Muscle of arm (tissue), 12 donors: ENCODE data around the gene NEK2. TPM values are rescaled to one million over a fixed set of nuclear protein-coding genes. Genes with fewer than 3 reads are reported as not detected.
"Not testable (repeated sequence)": the region's sequence is repeated elsewhere in the genome, so short reads cannot be mapped to it uniquely, and the experiment has no call there.

Source experiments
- DNase-seq: peaks from one replicate; pipeline ENCODE4 v3.0.0-alpha.2; 2013
- polyA plus RNA-seq, 12 donors: library from polyadenylated mRNA; unstranded; fragments of 120-200 nt; gene quantifications; one replicate each; pipeline ENCODE4 v1.2.1, GENCODE V29; 2013; ENCODE audit not compliant: insufficient read length in 12 of 12

The NEK2 gene
- polyA plus RNA-seq, 12 donors = 3.4 to 11.5 (median 7.2) TPM; not detected in 1

DNA sequence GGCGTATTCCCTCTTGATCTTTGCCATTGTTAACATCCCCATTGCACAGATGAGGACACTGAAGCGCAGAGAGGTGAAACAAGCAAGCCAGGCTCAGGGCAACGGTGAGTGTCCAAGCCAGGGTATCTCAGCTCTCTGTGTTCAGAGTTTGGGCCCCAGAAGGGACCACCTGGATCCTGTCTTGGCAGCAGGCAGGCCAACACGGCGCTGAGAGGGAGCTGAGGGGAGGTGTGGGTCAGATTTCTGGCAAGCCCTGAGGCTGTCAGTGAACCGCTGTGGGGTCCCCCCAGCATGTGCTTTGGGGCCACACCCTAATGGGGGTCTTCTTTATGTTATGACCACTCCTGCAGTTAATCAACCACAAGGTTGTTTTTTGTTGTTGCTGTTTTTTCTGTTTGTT lies 23.1 kb downstream of the NEK2 start:
- no peak for DNase-seq

DNA sequence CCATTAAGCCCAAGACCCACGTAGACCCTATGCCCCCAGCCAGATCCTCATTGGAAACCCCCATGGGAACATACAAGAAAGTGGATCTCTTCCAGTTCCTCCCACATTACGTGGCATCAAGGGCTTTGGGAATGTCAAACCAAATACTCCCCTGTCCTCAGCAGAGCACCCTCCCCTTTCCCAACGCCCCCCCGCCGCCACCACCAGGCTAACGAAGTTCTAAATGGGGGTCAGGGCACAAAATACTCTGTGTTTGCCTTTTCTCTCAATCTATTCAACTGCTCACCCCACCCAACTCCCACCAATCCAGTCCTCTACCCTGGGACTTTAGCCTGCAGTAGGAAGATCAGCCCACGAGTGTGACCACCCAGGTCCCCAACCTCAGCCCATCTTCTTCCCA lies 24.5 kb downstream of the NEK2 start:
- DNase-seq = no peak

DNA sequence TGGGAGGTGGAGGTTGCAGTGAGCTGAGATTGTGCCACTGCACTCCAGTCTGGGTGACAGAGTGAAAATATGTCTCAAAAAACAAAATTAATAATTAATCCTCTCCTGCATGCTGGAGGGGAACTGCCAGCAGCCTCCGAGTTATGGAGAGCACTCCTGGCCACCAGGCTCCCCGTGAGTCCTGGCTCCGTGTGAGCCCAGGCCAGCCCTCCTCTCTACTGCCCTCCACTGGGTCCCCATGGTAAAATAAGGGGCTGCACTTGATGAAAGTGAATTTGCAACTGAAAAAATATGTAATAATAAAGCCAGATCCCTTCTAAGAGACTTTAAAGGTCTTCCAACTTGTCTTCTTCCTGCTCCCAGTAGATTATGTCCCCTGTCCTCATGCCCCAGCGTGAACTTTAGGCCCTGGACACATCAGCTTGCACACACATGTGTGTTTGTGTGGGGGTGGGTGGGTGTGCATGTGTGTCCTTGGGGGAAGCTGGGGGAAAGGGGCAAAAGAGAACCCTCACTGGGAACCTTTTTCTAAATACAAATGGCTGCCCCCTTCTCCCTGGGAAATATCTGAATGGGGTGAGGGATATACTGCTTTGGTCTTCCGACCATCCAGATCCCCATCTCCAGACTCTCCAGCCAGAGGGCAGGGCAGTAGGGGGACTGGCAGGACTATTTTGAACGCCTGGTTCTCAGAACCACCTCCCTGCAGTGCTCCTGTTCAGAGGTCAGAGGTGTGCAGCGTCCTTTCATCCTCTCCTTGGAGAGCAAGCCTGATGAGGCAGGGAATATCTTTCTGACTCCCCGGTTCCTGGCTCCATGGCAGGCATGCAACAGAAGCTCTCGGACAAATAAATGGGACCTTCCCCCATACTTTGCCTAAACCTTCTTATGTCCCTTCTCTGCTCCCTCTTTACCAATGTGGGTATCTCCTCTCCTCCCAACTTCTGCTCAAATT lies 26.2 kb downstream of the NEK2 start:
- DNase-seq = no peak

DNA sequence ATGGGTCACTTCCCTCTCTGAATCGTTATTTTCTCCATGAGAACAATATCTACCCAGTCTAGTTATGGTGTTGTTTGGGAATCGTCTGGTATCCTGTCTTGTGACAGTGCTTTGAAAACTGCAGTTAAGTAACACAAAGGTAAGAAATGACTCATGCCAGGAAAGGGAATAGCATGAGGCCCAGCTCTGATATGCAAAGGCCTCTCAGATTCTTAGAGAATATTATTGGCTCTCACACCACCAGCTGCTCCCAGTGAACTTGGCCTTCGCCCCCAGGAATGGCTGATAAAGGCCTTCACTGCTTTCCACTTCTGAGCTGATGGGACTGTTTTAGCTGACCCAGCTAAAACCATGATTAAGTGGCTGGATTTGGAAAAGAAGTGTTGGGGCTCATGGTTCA lies 27.1 kb downstream of the NEK2 start:
- no peak for DNase-seq

DNA sequence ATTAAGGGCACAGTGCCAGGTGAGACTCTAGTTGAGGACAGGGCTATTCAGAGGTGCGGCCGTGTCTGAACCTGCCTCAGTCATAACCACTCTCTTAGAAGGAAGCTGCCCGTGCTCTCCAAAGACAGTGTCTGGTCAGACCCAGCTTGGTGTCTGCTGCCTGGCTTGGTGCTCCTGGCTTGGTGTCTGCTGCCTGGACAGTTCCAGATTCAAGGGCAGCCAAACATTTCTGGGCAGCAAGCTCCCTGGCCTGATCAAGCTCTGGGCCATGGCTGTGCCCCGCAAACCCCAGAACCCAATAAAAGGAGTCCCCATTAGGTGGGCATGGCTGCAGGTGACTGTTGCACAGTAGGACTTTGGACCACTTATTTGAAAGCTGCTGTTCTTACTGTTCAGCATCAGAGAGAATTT lies 27.7 kb downstream of the NEK2 start:
- no peak for DNase-seq

DNA sequence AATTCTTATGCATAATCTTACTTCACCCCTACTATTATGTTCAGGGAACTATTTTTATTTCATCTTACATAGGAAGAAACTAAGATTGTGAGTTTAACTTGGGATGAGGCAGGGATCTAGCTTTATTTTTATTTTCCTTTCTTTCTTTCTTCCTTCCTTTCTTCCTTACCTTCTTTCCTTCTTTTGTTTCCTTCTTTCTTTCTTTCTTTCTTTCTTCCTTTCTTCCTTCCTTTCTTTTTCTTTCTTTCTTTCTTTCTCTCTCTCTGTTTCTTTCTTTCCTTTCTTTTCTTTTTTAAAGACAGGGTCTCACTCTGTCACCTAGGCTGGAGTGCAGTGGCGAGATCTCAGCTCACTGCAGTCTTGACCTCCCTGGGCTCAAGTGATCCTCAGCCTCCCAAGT lies 28.9 kb downstream of the NEK2 start:
- DNase-seq = no peak

DNA sequence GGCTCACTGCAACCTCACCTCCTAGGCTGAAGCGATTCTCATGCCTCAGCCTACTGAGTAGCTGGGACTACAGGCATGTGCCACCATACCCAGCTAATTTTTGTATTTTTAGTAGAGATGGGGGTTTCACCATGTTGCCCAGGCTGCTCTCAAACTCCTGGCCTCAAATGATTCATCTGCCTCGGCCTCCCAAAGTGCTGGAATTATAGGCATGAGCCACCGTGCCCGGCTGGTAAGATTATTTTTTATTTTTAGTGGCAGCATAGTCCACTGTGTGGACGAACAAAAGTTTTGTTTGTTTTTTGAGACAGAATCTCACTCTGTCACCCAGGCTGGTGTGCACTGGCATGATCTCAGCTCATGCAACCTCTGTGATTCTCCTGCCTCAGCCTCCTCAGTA lies 29.8 kb downstream of the NEK2 start:
- not testable (repeated sequence) for DNase-seq

DNA sequence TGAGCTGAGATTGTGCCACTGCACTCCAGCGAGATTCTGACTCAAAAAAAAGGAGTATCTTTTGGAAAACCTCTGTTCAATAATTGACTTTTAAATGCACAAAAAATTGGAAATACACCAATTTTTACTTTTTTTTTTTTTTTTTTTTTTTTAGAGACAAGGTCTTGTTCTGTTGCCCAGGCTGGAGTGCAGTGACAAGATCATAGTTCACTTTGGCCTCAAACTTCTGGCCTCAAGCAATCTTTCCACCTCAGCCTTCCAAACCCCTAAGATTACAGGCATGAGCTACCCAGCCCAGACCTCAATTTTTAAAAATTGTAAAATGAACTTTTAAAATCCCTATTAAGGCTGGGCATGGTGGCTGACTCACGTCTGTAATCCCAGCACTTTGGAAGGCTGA lies 30.8 kb downstream of the NEK2 start:
- no peak for DNase-seq

DNA sequence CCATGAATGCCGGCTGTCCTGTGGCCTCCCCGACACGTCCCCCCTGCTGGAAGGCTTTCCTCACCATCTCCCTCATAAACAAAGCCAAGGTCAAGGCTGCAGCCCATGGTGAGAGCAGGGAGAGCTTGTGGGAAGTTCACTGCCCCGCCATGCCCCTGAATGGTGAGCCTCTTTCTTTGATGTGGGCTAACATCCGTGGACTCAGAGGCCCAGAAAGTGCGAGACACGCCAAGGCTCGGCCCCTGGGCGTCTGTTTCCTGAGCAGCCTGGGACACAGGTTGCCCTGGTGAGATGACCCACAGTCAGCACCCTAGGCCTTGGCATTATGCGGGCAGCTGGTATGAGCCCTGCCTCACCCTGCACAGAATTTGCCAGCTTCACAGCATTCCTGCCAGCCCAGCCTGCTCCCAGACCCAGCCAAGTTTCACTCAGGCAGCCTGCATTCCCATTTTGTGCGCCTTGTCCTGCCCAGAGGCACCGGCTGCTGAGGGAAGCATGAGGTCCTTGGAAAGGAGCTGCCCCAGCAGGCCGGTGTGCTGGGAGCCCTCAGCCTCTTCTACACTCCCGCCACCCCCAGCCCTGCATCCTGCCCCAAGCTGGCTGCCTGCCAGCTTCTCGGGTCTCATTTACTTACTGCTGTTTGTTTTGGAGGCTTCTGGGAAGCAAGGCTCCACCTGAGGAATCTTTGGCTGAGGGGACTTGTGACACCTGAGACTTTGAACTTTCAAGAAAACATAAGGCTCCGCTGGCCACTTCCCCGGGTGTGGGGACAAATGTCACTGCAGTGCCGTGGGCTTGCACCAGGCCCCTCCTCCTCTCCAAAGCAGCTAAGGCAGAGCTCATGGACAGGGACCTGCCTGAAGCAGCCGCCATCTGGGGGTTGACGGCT lies 31.9 kb downstream of the NEK2 start:
- DNase-seq = no peak

DNA sequence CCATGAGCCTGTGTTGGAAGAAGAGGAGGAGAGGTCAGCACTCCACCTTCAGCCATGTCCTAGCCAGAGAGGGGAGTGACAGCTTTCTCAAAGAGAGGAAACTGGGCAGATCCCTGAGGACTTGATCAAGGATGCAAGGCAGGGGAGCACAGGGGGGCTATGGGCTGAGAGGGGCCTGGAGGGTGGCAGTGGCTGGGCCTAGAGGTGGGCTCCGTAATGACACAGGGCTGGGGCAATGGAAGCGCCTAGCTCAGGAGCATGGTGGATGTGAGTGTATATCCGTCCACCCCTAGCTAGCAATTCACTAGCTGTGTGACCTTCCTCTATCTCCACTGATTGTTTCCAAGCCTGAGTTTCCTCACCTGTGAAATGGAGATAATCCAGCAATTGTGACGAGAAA lies 32.6 kb downstream of the NEK2 start:
- DNase-seq = no peak

DNA sequence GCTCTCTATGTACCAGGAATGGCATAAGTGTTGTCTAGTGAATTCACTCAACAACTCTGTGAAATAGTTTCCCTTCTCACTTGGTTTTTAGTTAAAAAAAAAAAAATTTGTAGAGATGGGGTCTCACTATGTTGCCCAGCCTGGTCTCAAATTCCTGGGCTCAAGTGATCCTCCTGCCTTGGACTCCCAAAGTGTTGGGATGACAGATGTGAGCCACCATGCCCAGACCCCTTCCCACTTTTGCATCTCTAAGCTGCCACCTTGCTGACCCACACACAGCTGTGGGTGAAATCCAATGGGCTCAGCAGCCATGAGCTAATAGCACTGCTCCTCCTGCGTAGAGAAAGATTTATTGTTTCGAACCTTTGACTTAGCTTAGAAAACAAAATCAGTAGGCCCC lies 33.5 kb downstream of the NEK2 start:
- no peak for DNase-seq

DNA sequence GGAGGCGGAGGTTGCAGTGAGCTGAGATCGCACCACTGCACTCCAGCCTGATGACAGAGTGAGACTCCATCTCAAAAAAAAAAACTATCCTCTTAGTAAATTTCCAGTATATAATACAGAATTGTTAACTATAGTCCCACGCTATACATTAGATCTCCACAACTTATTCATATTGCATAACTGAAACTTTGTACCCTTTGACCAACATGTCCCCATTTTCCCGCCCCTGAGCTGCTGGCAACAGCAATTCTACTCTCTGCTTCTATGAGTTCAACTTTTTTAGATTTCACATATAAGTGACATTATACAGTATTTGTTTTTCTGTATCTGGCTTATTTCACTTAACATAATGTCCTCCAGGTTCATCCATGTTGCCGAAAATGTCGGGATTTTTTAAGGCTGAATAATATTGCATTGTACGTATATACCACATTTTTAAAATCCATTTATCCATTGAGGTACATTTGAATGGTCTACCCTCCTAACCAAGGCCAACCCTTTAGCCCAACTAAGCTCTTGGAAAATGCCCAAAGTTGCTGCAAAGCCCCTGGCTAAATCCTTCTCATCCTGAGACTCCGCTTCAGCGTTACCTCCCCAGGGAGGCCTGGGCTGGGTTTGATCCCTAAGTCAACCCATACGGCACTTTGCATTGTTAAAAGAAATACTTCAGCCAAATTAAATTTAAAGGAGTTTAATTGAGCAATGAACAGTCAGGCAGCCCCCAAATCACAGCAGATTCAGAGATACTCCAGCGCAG lies 34.2 kb downstream of the NEK2 start:
- no peak for DNase-seq

DNA sequence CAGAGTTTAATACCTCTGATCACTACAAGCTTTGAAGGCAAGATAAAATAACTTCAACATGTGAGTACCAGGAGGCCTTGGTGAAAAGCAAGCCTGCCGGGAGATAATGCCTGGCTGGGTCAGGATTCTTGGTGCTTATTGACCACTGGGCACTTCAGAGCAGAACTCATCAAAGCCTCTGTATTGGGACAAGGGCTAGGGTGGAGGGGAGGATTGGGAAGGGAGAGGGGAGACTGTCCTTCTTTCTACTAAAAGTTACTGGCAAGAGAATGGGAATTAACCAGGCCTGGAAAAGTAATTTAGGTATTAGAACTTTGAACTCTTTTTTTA lies 35.2 kb downstream of the NEK2 start:
- DNase-seq = no peak

DNA sequence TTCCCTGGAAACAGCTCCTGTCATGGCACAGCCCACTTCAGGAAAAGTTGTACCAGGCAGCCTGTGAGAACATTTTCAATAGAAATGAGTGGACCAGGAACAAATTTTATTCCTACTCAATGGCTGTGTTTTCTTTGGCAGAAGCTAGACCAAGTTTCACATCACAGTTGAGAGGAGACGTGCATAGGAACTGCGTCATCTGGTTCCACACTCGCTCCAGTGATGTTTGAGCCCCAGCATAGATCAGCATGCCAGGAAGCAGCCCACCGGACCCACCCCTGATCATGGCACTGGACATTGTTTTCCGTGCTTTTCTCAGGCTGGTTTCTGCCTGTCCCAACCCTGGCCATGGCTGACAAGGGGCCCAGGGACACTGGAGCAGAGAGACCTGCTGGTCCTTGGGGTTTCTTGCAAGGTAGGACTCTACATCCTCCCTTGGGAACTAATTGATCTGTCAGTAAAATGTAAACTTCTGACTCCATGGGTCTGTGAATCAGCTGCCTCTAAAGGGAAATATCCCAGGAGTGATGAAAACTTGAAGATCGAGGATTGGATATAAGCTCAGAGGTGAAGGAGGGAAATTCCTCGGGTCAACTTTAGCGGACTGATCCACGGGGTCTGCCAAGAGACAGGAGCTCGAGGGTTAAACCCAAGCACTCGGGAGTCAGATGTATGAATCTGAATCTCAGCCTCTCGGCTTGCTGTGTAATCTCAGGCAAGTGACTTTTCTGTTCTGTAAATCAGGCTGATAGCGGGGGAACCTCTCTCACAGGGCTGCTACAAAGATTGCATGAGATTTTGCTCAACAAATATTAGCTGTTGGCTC lies 35.7 kb downstream of the NEK2 start:
- DNase-seq = no peak

DNA sequence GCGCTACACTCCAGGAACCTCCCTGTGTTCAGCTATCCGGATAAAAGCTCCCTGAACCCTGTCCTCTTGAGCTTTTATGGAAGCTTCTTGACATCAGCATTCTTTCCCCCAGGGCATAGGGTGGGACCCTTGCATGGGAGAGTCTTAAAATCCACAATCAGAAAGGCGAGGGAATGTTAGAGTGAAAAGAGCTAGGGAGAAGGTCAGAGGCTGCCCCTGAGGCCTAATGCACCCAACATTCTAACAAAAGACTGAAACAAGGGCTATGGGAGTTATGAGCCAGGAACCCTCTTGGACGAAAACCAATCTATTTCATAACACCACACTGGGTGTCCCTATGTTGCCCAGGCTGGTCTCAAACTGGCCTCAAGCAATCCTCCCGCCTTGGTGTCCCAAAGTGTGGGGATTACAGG lies 36.7 kb downstream of the NEK2 start:
- no peak for DNase-seq

DNA sequence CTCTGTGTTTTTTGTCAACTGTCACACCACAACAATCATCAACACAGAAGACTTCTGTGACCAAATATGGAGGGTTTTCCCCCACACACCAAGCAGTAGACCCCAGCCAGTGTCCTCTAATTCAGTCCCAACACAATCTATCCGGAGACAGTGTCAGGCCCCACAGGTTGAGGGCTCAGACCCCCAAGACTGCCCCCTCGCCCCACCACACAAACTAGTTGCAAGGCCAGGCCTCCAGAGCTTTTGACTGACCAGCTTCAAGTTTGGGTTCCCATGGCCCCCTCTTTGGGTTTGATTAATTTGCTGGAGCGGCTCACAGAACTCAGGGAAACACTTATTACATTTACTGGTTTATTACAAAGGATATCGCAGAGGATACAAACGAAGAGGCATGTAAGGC lies 37.2 kb downstream of the NEK2 start:
- DNase-seq = no peak

DNA sequence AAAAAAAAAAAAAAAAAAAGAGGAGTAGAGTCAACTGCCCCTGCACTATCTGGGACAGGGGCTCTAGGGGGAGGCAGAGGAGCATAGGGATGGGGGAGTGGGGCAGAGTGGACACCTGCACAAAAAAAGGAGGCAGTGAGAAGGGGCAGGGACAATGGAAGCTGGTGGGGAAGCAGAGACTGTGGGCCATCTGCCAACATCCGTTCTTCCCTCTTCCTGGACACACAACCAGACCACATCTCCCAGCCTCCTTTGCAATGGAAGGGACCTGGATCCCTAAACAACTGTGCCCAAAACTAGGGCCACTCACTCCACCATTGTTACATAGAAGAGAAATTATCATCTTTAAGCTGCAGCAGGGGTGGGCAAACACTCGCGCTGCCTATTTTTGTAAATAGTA lies 38.4 kb downstream of the NEK2 start:
- no peak for DNase-seq

DNA sequence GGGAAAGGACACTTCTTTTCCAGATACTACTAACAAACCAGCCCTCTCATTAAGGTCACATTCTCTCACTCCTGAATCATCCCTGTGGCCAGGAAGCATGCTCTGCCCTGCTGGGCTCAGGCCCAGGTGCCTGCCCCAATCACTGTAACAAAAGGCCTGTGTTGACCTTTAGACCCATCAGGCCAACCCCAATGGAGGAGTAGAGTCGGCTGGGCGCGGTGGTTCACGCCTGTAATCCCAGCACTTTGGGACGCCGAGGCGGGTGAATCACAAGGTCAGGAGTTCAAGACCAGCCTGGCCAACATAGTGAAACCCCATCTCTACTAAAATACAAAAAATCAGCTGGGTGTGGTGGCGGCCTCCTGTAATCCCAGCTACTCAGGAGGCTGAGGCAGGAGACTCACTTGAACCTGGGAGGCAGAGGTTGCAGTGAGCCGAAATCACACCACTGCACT lies 38.8 kb downstream of the NEK2 start:
- not testable (repeated sequence) for DNase-seq

DNA sequence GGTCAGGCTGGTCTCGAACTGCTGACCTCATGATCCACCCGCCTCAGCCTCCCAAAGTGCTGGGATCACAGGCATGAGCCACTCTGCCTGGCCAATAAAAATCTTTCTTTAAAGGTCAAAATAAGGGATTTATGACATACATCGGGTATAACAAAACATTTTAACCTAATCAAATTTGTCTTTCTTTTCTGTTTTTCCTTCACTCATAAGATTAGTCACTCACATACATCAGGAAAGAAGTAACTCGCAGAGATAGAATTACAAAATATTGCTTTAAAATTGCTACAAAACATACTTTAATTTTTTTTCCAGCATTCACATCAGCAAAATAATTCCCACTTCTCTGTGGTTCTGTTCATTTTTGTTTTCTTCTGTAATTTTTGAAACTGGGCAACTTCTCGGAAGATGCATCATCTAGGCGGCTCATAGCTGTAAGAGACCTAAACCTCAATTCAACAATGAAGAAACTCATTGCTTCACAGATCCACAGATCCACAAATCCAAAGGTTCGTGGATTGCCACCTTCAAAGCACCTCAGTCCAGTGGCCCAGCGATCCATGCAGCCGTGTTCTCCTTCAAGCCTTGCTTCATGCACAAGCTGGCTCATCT lies 39.7 kb downstream of the NEK2 start:
- no peak for DNase-seq

DNA sequence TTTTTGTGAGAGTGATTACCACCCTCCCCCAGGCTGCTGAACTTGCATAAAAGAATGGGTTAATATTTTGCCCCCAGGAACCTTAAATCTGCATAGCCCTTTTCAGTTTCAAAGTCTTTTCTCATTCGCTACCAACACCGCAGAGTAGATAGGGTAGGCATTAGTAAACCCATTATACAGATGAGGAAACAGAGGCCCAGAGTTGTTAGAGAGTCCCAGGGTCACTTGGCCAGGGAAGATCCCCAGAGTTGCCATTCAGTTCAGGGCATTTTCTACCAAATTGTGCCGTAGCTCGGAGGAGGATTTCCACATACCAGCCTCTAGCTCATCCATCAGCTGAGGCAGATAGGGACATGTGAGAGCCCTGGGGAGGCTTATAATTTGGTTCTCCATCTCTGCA lies 40.5 kb downstream of the NEK2 start:
- DNase-seq = no peak

DNA sequence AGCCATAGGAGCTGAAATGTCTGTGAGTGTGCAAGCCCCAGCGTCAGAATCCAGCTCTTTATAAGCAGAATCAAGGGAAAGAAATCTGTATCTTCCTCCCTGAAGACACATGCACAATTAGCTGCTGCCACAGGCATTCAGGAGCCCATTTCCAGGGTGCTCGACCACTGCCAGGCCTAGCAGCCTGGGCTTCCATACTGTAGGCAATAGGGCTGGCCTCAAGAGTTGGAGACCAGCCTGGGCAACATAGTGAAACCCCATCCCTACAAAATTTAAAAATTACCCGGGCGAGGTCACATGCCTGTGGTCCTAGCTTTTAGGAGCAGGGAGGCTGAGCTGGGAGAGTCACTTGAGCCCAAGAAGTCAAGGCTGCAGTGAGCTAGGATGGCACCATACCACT lies 41.0 kb downstream of the NEK2 start:
- DNase-seq = no peak
